Right renal cortex interstitium (tissue), 3 donors: Measurements from ENCODE around the gene WNK2. TPM values are rescaled to one million over a fixed set of nuclear protein-coding genes. Genes with fewer than 3 reads are reported as not detected.
"Not testable (repeated sequence)": the region's sequence is repeated elsewhere in the genome, so short reads cannot be mapped to it uniquely, and the experiment has no call there.

ENCODE experiments used
- DNase-seq, 3 donors: peaks; one replicate each; pipeline ENCODE4 v3.0.0-alpha.2; 2013; ENCODE audit warnings: low read depth in 3 of 3, low spot score in 2 of 3
- polyA plus RNA-seq, 3 donors: library from polyadenylated mRNA; unstranded; fragments of 120-200 nt; gene quantifications; one replicate each; pipeline ENCODE4 v1.2.1, GENCODE V29; 2013; ENCODE audit not compliant: insufficient read length in 3 of 3

Gene WNK2
- polyA plus RNA-seq, 3 donors = 14.5 to 16.0 (median 15.1) TPM

DNA sequence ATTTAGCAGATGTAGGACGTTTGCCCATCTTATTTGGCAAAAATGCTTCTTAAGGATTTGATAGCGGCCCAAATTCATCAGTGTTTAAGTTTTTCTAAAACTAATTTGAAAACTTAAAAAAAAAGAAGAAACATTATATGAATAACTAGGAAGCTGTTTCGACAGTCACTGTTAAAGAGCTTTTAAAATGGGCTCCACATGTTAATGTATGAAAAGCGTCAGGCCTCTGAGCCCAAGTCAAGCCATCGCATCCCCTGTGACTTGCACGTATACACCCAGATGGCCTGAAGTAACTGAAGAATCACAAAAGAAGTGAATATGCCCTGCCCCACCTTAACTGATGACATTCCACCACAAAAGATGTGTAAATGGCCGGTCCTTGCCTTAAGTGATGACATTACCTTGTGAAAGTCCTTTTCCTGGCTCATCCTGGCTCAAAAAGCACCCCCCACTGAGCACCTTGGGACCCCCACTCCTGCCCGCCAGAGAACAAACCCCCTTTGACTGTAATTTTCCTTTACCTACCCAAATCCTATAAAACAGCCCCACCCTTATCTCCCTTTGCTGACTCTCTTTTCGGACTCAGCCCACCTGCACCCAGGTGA, 163.5 kb downstream of the WNK2 start:
- DNase-seq = not testable (repeated sequence)

DNA sequence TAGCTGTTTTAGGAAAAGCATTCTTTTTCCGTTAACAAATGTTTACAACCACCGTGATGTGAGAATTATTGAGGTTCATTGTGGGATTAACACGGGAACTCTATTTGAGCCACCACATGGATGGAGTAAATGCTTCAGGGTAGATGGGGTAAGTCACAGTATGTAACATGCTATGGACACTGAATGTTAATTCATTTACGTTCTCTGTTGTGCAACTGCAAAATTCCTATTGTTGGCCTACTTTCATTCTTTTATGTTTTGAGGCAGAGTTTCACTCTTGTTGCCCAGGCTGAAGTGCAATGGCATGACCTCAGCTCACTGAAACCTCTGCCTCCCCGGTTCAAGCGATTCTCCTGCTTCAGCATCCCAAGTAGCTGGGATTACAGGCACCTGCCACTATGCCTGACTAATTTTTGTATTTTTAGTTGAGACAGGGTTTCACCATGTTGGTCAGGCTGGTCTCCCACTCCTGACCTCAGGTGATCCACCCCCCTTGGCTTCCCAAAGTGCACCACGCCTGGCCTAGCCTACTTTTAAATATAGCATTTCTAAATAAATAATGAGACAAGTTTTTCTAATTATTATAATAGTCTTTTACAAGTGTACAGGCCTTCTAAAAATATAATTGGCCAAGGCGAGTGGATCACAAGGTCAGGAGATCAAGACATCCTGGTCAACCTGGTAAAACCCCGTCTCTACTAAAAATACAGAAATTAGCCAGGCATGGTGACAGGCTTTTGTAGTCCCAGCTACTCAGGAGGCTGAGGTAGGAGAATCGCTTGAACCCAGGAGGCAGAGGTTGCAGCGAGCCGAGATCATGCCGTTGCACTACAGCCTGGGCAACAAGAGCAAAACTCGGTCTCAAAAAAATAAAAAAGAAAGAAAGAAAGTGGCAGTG, 169.7 kb downstream of the WNK2 start:
- not testable (repeated sequence) for DNase-seq

DNA sequence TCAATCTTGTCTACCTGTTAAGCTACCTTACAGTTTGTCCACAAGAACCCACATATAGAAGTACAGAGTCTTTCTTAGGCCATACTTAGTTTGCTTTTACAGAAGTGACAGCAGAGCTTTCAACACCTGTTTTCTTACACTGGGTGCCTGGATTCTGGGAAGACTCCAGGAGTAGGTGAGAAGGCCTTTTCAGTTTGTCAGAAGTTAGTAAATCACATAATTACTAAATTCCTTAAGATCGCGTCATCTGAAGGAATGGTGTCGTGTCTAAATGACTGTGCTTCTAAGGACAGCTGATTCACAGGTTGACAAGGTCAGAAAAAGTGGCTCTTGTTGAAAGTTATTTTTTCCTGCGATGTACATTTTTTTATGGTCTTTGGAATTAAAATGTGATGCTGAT, 170.5 kb downstream of the WNK2 start:
- DNase-seq = no peak

DNA sequence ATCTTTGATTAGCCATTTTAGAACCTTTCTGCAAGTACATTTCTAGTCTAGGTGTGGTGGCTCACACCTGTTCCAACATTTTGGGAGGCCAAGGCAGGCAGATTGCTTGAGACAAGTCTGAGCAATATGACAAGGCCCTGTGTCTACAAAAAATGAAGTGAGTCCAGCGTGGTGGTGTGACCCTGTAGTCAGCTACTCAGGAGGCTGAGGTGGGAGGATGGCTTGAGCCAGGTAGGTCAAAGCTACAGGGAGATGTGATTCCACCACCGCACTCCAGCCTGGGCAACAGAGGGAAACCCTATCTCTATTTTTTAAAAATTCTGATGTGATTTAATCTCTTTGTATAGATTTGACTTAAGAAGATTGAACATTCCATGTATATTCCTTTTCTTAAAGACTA, 171.9 kb downstream of the WNK2 start:
- DNase-seq = no peak

DNA sequence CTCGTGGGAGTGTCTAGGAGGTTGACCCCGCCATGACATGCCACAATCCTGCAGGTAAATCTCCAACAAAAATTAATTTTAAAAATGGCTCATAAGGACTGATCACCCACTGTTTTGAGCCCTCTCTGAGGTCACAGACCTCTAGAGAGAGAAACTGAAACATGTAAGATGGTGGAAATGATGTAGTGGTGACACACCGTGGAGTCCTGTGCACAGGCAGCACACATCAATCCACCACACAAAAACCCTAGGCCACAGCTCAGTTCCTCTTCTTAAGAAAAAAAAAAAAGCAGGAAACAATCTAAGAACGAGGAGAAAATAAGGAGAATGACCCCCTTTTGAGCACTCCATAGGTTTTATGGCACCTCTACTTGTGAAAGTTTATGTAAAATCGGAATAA, 173.7 kb downstream of the WNK2 start:
- DNase-seq = no peak

DNA sequence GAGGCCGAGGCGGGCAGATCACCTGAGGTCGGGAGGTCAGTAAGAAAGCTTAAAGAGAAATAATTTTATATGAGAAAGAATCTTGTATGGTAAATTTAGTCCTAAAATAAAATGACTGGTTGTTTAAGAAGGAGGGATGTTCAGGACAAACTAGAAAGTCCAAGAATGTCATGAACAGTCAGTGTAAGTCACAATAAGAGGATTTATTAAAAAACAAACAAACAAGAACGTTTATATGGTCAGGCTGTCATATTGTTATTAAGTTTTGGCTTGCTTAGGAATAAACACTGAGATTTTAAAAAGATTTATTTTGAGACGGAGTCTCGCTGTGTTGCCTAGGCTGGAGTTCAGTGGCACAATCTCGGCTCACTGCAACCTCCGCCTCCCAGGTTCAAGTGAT, 176.0 kb downstream of the WNK2 start:
- not testable (repeated sequence) for DNase-seq

DNA sequence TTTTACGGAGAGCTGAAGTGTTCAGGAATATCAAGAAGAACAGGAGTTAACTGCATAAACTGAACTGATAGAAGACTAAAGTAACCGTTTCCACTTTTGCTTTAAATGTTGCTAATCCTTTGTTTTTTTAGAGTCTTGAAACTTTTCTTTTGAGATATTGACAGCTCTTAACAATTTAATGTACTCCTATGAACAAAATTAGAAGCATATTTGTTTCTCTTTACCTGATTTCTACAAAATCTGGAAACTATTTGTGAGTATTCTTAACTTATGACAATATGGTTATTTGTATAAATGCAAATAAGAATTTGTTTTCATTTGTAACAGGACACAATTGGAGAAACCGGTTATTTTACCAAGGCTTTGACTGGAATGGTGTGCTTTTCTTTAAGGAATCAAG, 178.1 kb downstream of the WNK2 start:
- no peak for DNase-seq

DNA sequence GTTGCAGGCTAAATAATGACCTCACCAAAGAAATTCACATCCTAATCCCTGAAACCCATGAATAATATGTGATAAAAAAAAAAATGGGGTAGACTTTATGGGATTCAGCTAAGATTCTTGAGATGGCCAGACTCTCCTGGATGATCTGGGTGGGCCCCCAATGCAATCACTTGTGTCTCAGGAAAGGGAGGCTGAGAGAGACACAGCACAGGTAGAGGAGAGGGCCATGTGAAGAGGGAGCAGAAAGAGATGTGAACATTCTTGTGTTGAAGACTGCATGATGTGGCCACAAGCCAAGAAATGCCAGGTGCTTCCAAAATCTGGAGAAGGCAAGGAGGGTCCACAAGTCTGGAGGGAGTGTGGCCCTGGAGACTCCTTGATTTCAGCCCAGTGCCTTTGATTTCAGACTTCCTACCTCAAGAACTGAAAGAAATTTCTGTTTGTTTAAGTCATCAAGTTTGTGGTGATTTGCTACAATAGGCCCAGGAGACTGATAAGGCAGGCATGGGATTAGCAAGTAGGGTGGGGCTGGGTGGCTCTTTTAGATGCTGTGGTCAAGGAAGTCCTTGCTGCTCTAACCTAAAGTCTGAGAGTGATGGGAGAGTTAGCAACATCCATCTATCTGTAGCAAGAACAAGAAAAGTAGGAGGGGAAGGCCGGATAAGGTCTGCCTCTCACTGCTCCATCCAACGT, 180.9 kb downstream of the WNK2 start:
- no peak for DNase-seq

DNA sequence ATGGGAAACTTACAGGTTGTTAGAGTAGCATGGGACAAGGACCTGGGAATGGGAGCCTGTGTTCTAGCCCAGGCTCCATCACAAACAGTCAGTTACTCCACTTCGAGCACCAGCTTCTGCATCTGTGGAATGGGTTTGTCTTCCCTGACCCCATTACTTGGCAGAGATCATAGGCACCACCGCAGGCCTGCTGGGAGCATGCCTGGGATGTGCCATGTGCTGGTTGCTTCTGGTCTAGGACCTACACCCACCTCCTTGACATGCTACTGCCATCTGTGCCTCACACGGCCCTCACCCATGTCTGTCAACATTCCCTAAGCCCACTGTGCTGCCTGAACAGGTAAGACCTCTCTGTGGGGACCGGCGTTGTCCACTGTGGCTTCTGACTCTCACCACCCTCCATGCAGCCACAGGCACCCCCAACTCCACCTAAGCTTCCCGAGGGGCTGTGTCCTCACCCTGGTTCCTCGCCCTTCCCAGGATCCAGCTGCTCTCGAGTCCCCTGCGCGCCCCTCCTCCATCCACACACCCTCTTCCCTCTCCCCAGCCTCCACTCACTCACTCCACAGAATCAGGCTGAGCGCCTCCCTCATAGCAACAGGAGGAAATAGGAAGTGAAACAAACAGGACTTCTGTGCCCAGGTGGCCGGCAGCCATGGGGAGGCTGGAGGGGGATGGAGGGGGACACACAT, 181.6 kb downstream of the WNK2 start:
- no peak for DNase-seq

DNA sequence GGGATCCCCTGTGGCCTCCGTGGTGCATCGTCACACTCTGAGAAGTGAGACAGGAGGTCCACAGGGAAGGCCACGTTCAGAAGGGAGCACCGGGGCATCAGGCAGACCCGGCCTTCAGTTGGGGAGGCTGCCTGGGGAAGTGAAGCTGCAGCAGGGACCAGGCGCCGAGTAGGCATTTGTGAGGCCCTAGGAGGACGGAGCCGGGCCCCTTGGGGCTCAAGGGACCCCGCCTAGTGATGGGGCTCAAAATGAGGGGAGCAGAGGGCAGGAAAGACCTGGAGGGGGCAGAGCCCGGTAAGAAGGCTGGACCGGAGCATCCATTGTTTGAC, 182.1 kb downstream of the WNK2 start:
- DNase-seq = no peak

DNA sequence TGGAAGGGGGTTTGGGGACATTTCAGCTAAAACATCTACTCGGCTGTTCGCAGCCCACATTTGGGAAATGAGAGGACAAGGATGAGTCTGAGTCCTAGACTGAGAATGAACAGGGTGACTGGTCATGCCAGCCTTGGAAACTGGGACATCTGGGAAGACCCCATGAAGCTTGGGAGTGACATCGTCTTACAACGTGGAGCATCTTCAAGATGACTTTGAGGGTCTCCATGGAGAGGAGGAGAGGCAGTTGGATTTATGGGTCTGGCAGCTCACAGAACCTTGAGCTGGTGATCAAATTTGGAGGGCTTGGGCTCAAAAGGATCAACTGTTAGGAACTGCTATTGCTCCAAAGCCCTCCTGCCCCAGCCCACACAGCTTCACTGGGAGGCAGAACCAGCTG, 182.5 kb downstream of the WNK2 start:
- not testable (repeated sequence) for DNase-seq

DNA sequence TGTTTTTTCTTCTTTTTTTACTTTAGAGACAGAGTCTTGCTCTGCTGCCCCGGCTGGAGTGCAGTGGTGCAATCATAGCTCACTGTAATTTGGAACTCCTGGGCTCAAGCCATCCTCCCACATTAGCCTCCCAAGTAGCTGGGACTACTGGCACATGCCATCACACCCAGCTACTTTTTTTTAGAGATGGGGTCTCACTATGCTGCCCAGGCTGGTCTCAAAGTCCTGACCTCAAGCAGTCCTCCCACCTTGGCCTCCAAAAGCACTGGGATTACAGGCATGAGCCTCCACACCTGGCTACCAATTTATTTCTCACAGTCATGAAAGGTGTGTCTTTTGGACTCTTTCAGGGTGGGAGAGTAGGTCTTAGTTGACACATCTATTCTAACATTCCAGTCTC, 184.5 kb downstream of the WNK2 start:
- no peak for DNase-seq

DNA sequence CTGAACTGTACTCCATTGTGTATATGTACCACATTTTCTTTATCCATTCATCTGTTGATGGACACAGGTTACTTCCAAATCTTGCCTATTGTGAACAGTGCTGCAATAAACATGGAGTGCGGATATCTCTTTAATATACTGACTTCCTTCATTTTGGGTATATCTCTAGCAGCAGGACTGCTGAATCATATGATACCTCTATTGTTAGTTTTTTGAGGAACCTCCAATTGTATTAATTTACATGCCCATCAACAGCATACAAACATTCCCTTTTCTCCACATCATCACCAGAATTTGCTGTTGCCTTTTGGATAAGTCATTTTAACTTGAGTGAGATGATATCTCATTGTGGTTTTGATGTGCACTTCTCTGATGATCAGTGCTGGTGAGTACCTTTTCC, 185.7 kb downstream of the WNK2 start:
- no peak for DNase-seq

Other genes starting within 250 kb of the WNK2 start
- 1 to 10 TPM; 5.2 to 5.6 (median 5.4) TPM for gene FGD3, start 236.6 kb upstream of the WNK2 start, polyA plus RNA-seq
- gene SUSD3, start 125.4 kb upstream of the WNK2 start, polyA plus RNA-seq = 1 to 10 TPM; 6.1 to 7.8 (median 7.6) TPM
- 10 to 100 TPM; 14.8 to 18.0 (median 15.5) TPM for gene CARD19, start 87.9 kb upstream of the WNK2 start, polyA plus RNA-seq
- gene NINJ1, start 49.9 kb upstream of the WNK2 start, polyA plus RNA-seq = 10 to 100 TPM; 40.2 to 51.6 (median 44.2) TPM